NCI-H1048 (cell line): ENCODE measurements around the gene VPS13A.
A peak's percentile ranks its signal among the peaks of the same experiment; 100 is the strongest.

Source experiments
- DNase-seq: peaks from one replicate; lab custom pipeline; 2025; lab: John Stamatoyannopoulos, UW

The VPS13A gene

GRCh38 chr9:77177143-77177893, at the start of gene VPS13A:
VPS13A (plus strand) TSS chr9:77177534; CDS start chr9:77177705, 171 bp downstream.
- peak; percentile 96 for DNase-seq

- DNase-seq: no peak
These were observed 49.1 kb upstream of the VPS13A start for GRCh38 chr9:77128125-77128789.

- DNase-seq: no peak
These were observed 45.9 kb upstream of the VPS13A start for GRCh38 chr9:77131399-77131798.

GRCh38 chr9:77133011-77133410, 44.3 kb upstream of the VPS13A start:
- no peak for DNase-seq

GRCh38 chr9:77142366-77142765, 35.0 kb upstream of the VPS13A start:
- DNase-seq: no peak

- DNase-seq: no peak
These were observed 27.5 kb upstream of the VPS13A start for GRCh38 chr9:77149879-77150278.

- no peak for DNase-seq
These were observed 25.0 kb upstream of the VPS13A start for GRCh38 chr9:77152289-77152688.

GRCh38 chr9:77156646-77157371, 20.5 kb upstream of the VPS13A start:
- no peak for DNase-seq

GRCh38 chr9:77158772-77159513, 18.4 kb upstream of the VPS13A start:
- no peak for DNase-seq

GRCh38 chr9:77161191-77161590, 16.1 kb upstream of the VPS13A start:
- no peak for DNase-seq

- DNase-seq: no peak
These were observed 15.4 kb upstream of the VPS13A start for GRCh38 chr9:77161966-77162365.

- no peak for DNase-seq
These were observed 15.0 kb upstream of the VPS13A start for GRCh38 chr9:77162366-77162765.

- DNase-seq: no peak
These were observed 13.4 kb upstream of the VPS13A start for GRCh38 chr9:77163884-77164283.

- no peak for DNase-seq
These were observed 11.1 kb upstream of the VPS13A start for GRCh38 chr9:77166193-77166592.

GRCh38 chr9:77170991-77171699, 6.2 kb upstream of the VPS13A start:
- no peak for DNase-seq

GRCh38 chr9:77175151-77175550, 2.2 kb upstream of the VPS13A start:
- no peak for DNase-seq

- no peak for DNase-seq
These were observed 1.2 kb upstream of the VPS13A start for GRCh38 chr9:77176106-77176505.

GRCh38 chr9:77176686-77177142, 620 bp upstream of the VPS13A start:
- DNase-seq: no peak

- DNase-seq: no peak
These were observed 810 bp downstream of the VPS13A start for GRCh38 chr9:77177894-77178794.

- no peak for DNase-seq
These were observed 2.7 kb downstream of the VPS13A start for GRCh38 chr9:77180056-77180455.
